Raji (cell line): Measurements from ENCODE around the gene IMP4.

Experiments used
- POLR2A ChIP-seq: IDR thresholded peaks from 2 replicates; pipeline ENCODE4 v1.6.1; 2011; ENCODE audit warnings: low read depth, low read length, control low read depth; ENCODE audit not compliant: insufficient read depth

The IMP4 gene

DNA sequence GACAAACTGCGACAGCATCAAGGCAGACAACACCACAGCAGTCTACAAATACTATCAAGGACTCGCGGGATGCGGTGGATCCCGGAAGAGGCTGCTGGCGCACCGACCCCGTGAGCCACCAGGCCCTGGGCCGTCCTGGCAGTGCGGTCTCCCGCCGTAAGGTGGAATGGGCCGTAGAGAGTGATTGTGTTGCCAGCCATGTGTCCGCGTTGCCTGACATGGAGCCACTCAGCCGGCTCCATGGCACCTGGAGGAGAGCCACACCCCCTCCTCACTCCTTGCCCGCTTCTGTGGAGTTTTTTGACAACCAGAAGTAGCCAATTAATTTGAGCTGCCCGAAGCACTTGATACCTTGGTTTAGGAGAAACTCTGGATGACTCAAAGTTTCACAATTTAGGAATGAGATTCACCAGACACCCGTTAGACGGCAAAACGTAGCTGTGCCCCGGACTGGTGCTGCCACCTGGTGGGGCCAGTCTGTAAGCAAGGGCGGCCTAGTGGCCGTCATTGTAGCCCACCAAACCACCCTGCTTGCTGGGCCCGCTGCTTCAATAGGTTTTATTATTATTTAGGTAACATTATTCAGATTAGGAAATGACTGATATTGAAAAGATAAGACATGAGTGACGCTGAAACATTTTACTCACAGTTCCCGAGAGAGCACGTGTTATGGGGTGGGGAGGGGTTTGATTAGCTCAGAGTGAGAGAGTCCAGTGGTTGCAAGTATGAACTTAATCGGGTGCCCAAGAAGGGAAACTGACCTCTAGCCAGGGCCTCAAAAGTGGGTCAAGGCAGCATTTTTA, 10.2 kb upstream of the IMP4 start:
- TF ChIP-seq POLR2A, result no peak

DNA sequence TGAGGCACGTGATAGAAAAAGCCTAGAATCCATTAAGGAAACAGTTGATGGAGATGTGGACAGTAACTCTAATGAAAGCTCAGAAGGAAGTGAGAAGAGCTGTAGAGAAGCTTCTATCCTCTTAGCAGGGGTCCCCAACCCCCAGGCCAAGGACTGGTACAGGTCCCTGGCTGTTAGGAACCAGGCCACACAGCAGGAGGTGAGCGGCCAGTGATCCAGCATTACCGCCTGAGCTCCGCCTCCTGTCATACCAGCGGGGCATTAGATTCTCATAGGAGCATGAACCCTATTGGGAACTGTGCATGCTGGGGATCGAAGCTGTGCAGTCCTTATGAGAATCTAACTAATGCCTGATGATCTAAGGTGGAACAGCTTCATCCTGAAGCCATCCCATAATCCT, 8.7 kb upstream of the IMP4 start:
- TF ChIP-seq POLR2A, result no peak

DNA sequence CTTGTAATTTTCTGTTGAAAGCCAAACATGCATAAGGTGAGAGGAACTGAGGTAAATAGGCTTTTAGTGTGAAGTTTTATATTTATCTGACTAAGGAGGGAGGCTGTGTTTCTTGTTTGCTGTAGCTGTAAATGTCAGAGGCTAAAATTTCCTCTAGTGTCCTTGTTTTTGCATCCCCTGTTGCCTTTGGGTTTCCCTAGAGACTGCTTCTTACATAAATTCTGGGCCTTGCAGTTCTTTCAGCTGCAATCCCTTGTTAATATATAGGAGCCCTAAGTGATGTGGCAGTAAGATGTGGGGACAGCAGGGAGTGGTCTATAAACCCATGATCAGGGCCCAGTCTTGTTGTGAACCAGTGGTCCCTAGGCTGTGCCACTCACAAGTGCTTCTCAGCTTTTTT, 7.5 kb upstream of the IMP4 start:
- TF ChIP-seq POLR2A, result no peak

DNA sequence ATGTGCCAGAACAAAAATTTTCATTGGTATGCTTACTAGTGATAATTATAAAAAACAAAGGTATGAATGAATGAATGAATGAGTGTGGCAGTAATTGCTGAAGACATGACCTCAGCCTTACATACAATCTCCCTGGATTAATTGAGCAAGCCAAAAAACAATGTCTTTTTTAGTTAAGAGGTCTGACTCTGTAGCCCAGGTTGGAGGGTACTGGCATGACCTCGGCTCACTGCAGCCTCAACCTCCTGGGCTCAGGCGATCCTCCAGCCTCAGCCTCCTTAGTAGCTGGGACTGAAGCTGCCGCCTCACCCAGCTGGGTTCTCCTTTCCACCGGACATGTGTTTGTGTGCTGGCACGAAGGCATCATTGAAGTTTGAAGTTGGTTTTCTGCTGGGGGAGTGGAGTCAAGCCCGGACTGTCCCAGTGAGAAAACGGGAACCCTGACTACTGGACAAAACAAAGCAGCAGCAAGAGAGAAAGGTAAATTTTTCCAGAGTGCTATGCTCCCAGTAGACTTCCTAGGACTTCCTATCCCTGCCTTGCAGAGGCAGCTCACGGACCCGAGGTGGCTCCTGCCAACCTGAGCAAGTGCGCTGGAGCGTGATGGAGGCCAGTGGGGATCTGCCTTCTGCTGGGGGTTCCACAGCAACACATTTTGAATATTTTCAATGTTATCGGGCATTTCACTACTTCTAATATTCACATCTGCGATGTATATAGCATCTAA, 6.4 kb upstream of the IMP4 start:
- no peak for TF ChIP-seq POLR2A

DNA sequence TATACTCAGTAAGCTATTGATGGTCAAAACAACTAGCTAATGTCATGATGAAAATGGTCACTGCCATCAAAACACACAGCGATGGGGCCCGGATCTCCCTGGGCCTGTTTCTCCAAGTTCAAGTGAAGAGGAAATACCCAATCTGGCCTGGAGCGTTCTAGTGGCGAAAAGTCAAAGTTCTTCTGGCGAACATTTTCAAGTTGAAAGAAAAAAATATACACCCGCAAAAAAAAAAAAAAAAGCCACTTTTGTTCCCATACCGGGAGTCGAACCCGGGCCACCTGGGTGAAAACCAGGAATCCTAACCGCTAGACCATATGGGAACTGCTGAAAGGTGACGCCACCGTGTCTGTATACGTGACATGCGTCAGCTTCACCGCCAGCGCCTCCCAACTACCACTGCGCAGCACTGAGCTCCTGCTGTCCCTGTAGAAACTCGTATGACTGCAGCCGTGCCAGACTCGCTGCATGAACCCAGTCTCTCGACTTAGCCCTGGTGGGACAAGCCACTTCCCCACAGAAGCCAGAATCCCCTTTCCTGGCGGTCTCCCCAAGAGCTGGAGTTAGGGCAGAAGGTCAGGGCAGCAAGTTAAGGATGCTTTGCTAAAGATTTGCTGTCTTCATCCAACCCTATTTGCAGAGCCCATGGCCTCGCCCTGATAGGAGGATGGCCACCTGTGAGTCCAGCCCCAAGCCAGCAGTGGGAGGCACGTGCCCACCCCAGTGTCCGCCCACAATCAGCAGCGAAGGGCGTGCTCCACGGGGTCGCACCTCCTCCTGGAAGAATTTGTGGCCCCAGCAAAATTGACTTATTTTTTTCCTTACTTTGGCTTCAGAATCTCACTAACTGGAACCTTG, 5.6 kb upstream of the IMP4 start:
- TF ChIP-seq POLR2A, result peak; percentile 94

DNA sequence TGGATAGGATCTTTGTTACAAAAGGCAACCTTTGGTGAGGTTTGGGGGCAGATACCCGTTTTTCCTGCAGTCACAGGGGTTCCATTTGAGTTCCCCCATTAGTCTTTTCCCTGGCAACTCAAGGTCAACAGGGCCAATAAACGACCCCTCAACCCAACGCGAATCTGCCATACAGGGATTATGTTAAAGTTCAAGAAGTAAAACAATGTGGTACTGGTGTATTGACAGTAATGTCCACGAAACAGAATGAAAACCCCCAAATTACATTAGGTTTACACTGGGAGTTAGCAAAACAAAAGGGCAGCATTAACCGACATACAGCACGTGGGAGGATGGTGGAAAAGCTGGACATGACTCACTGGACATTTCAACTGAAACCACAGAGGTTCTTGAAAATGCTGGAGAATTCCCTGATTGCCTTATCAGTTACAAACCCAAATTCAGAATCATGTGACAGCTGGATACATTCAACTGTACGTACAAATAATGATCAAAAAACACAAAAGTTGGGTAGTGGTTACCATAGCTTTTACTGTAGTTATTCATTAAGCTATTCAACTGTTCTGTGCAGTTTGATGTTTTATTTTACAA, 4.9 kb upstream of the IMP4 start:
- TF ChIP-seq POLR2A, result no peak

DNA sequence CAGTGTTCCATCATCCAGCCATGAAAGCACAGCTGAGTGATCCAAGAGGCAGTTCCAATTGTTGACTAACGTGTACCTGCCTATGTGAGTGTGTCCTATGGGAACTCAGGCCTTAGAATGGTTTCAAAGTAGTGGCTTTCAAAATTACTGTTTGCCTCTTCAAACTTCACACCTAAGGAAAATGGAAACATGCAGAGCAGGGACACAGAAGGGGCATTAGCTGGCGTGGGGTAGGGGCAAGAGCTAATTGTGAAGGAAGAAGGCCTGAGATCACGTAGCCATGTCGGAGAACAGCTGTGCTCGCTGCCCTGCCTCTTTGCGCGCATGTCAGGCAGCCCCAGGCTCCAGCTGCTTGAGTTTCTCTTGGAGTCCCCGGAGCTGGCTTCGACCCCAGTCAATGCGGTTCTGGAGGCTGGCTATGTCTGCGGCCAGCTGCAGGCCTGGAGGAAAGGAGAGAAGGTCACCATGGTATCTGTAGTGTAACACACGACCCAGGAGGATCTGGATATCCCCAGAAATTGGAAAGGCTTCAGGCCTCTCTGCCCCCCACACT, 3.8 kb upstream of the IMP4 start:
- no peak for TF ChIP-seq POLR2A

DNA sequence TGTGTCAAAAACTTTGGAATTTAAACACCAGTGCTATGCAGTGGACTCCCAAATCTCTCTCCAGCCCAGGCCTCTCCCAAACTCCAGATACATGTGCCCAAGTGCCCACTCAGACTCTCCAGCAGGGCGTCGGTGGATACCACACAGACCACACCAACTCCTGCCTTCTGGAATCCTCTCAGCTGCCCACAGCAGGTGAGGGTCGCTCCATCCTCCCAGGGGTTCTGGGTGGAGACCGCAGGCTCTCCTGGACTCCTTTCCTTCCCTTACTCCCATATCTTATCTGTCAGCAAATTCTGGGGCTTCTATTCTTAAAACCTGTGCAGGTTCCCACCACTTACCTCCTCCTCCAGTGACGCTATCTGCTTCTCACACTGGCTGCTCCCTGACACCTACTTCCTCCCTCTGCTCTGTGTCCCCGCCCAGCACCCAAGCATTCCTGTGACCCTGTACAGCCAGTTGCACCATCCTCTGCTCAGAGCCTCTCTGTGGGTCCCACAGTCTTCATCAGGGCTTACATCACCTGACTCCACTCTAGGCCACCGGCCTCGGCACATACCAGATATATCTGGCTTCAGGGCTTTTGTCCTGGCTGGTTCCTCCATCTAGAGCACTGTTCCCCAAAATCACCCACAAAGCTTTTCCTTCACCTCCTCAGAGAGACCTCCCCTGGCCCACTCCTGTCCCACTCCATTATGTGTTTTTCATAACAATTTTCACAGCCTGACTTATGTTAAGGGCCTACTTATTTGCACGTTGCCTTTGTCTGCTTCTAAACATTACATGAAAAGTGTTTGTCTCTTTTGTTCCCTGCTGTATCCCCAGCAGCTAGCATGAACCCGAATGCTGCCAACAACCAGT, 2.6 kb upstream of the IMP4 start:
- TF ChIP-seq POLR2A, result no peak

DNA sequence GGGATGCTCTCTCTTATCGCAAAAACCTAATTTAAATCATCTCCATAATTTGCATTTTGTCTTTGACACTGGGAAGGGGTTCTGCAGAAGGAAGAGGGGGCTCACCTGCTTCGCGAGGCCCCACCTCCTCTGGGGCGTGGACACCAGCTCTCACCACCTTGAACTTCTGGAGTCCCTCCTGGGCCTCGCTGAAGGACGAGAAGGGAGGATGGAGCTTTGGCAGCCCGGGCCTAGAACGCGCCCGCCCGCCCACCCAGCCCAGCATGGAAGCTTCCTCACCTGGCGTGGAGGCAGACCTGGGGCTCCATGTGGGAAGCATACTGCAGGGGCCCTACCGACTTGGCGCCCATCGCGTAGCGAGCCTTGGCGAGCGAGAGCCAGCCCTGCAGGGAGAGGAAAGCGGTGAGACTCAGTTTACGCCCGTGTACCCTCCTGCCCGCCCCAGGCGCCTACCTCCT, 1.1 kb upstream of the IMP4 start:
- no peak for TF ChIP-seq POLR2A

DNA sequence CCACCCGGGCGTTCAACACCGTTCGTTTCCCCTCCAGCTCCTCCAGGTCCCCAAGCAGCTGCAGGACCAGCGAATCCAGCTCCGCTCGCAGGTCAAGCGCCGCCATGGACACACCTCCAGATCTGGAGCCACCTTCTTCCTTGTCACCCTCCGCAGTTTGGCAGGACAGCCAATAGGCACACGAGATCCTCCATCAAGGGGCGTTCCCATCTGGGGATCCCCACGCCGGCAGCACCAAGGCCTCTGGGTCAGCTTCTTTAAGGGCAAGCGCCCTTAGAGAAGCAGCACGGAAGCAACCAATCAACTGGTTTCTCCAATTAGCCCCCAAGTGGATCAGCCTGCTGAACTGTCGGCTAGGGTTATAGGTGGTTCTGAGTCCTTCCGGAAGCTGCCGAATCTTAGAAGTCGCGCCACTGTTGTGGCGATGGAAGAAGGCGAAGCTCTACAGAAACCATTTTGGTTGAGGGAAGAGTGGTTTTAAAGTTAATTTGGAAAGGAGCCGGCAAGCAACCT, 621 bp upstream of the IMP4 start:
- TF ChIP-seq POLR2A, result peak; percentile 60

DNA sequence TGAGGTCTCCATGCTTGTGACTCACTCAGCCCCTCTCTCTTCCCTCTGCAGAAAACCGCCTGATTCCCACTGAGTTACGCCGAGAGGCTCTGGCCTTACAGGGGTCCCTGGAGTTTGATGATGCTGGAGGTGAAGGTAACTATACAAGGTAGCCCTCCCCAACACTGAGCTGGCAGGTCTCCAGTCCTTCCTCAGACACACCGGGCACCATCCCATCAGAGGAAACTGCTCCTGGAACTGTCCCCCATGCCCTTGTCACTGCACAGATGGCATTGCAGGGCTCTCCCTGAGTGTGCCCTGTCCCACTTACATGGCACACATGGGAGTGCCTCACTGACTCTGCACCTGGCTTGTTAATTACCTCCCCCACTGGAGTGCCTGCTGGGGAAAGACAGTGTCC, 1.9 kb downstream of the IMP4 start:
- TF ChIP-seq POLR2A, result no peak

DNA sequence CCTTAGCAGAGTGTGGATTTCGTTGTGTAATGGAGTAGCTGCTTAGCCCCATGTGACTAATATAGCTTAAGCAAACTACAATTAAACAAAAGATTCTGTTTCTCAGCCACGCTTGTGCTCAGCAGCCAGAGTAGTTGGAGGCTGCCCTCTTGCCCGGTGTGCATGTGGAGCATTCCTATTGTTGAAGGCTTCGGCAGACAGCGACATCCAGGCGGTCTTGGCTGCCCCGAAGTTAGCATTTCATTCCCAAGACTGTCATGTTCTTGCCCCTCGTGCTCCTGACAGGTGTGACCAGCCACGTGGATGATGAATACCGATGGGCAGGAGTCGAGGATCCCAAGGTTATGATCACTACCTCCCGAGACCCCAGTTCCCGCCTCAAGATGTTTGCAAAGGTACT, 2.4 kb downstream of the IMP4 start:
- no peak for TF ChIP-seq POLR2A

DNA sequence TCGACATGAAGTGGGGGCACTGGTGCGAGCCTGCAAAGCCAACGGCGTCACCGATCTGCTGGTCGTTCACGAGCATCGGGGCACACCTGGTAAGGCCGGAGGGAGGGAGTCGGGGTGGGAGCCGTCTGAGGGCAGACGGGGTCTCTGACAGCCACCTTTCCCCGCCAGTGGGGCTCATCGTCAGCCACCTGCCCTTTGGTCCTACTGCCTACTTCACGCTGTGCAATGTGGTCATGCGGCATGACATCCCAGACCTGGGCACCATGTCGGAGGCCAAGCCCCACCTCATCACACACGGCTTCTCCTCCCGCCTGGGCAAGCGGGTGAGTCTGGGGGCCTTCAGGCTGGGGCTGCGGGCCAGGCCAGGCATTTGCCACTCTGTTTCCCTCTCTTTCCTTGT, 2.9 kb downstream of the IMP4 start:
- 0 out of 2 replicates have a peak, but pooled peaks have one; percentile 19 for TF ChIP-seq POLR2A
